ENCODE results near the gene GSX2.

- TF ChIP-seq CTCF (IDR thresholded peaks at IDR 0.05 in 8 of 11, conservative IDR thresholded peaks at IDR 0.05 in 3 of 11) (no peak), POLR2AphosphoS5 (IDR thresholded peaks at IDR 0.05) (no peak), POLR2A (IDR thresholded peaks at IDR 0.05) (no peak)
Observed at GRCh38 chr4:54055494-54055893, 44.5 kb upstream of the GSX2 start.
